K562 (cell line): ENCODE data around the gene SV2C. TPM values are rescaled to one million over a fixed set of nuclear protein-coding genes. Genes with fewer than 3 reads are reported as not detected.

Experiments
- ATAC-seq: fragments of 200-7000 bp; cut with Tn5 transposase; 3 replicates; pipeline ENCODE4 v1.9.1; 2020; ENCODE audit warnings: moderate library complexity
- BruUV-seq: library from RNA; stranded (reverse); fragments of 400-500 nt; replicated peaks from 2 replicates; lab custom pipeline; 2021; lab: Mats Ljungman, UMichigan
- CTCF ChIA-PET: fragments of 300-600 bp; formaldehyde crosslinking; extraction: SDS; loops from one replicate; lab custom pipeline; 2021; ENCODE audit warnings: low intra/inter-chr PET ratio; lab: Yijun Ruan, JAX
- POLR2A ChIA-PET: fragments of 300-600, 350-650 bp; sonication (Branson Sonifier 250); formaldehyde crosslinking; extraction: SDS; loops from one replicate; lab custom pipeline; 2021; ENCODE audit warnings: antibody characterized with exemption, inconsistent platforms; lab: Yijun Ruan, JAX
- DNase-seq, 4 experiments: peaks; one replicate each; pipeline versions ENCODE4 v3.0.0 to v3.0.0-alpha.2; 2011 to 2018; ENCODE audit warnings: low spot score in 3 of 4, mixed read lengths in 3 of 4; ENCODE audit errors: extremely low read depth in 1 of 4
- FAIRE-seq: peaks from 2 replicates; lab custom pipeline; 2011; peaks lifted over from hg19 to GRCh38; lab: Jason Lieb, UNC
- H2AFZ ChIP-seq: 2 replicates; pipeline ENCODE4 v1.6.0; 2011; ENCODE audit warnings: low read depth, low read length, control low read depth, inconsistent platforms
- H3K27ac ChIP-seq: fragments of 200-600 bp; 3 replicates; pipeline ENCODE4 v1.8.0; 2011; ENCODE audit warnings: low read depth, mild to moderate bottlenecking, control low read depth, inconsistent platforms, low read length, moderate library complexity, mixed read lengths; ENCODE audit errors: extremely low read depth
- H3K27me3 ChIP-seq, 2 experiments: fragments of 300-600 bp in 1 of 2; 2 replicates in 1 of 2; 3 replicates in 1 of 2; pipeline versions ENCODE4 v1.6.0 to v1.8.0; 2011; ENCODE audit warnings: inconsistent platforms in 2 of 2, low read length in 2 of 2, mild to moderate bottlenecking in 1 of 2, mixed read lengths in 1 of 2, moderate library complexity in 1 of 2; ENCODE audit not compliant: control insufficient read depth in 2 of 2, insufficient read depth in 2 of 2
- H3K36me3 ChIP-seq: fragments of 300-600 bp; 3 replicates; pipeline ENCODE4 v1.8.0; 2011; ENCODE audit warnings: mild to moderate bottlenecking, low read length, inconsistent platforms; ENCODE audit not compliant: control insufficient read depth, insufficient read depth
- H3K4me1 ChIP-seq, 2 experiments: fragments of 200-600 bp in 1 of 2; replicated peaks in 1 of 2; 2 replicates in 1 of 2; 3 replicates in 1 of 2; pipeline versions ENCODE4 v1.5.1 to v1.8.0; 2011; ENCODE audit warnings: inconsistent platforms in 2 of 2, low read length in 2 of 2, mild to moderate bottlenecking in 1 of 2, mixed read lengths in 1 of 2, moderate library complexity in 1 of 2; ENCODE audit not compliant: control insufficient read depth in 2 of 2, insufficient read depth in 2 of 2
- H3K4me2 ChIP-seq: 2 replicates; pipeline ENCODE4 v1.6.1; 2011; ENCODE audit warnings: low read length, control low read depth, inconsistent platforms, mixed read lengths; ENCODE audit not compliant: insufficient read depth
- H3K4me3 ChIP-seq: fragments of 200-600 bp; sonication (generic), shearing (Covaris generic); 2 replicates; pipeline ENCODE4 v1.5.1; 2016; ENCODE audit warnings: control low read depth, inconsistent platforms
- H3K79me2 ChIP-seq: fragments of 200-600 bp; 3 replicates; pipeline ENCODE4 v1.8.0; 2011; ENCODE audit warnings: low read length, inconsistent platforms; ENCODE audit not compliant: control insufficient read depth, insufficient read depth
- H3K9ac ChIP-seq, 2 experiments: 2 replicates each; pipeline versions ENCODE4 v1.6.0 to v1.6.1; 2011; ENCODE audit warnings: low read depth in 2 of 2, low read length in 2 of 2, control low read depth in 1 of 2, inconsistent platforms in 1 of 2, mild to moderate bottlenecking in 1 of 2, mixed read lengths in 1 of 2; ENCODE audit not compliant: insufficient read depth in 1 of 2
- H3K9me1 ChIP-seq: one replicate; pipeline ENCODE4 v1.6.0; 2011; ENCODE audit warnings: inconsistent platforms, mild to moderate bottlenecking, low read length, moderate library complexity; ENCODE audit not compliant: control insufficient read depth, insufficient read depth
- H3K9me3 ChIP-seq: replicated peaks from 2 replicates; pipeline ENCODE4 v1.5.1; 2011; ENCODE audit warnings: low read depth, low read length, inconsistent platforms; ENCODE audit not compliant: control insufficient read depth, insufficient read depth
- H4K20me1 ChIP-seq: replicated peaks from 2 replicates; pipeline ENCODE4 v1.6.1; 2011; ENCODE audit warnings: low read length, inconsistent platforms, mixed read lengths; ENCODE audit not compliant: control insufficient read depth, insufficient read depth
- CTBP1 ChIP-seq: fragments of 450-650 bp; IDR thresholded peaks from 2 replicates; pipeline ENCODE4 v1.6.1; 2016; ENCODE audit warnings: borderline replicate concordance
- DPF2 ChIP-seq: fragments of 450-650 bp; IDR thresholded peaks from 2 replicates; pipeline ENCODE4 v1.6.1; 2016
- ELF4 ChIP-seq: fragments of 450-650 bp; formaldehyde crosslinking; IDR thresholded peaks from 2 replicates; pipeline ENCODE4 v1.4.0; 2022; ENCODE audit warnings: missing genetic modification characterization
- ESRRB ChIP-seq: fragments of 250-450 bp; sonication (Bioruptor Pico); IDR thresholded peaks from 2 replicates; pipeline ENCODE4 v1.5.0; 2020; ENCODE audit warnings: mild to moderate bottlenecking, moderate library complexity, borderline replicate concordance
- FOSL1 ChIP-seq: fragments of 200-800 bp; sonication (Bioruptor generic); conservative IDR thresholded peaks from 2 replicates; pipeline ENCODE4 v1.6.1; 2016; ENCODE audit warnings: missing genetic modification characterization, missing compliant biosample characterization
- POLR3G ChIP-seq: IDR thresholded peaks from 2 replicates; pipeline ENCODE4 v1.6.1; 2011; ENCODE audit not compliant: insufficient read length, insufficient replicate concordance; ENCODE audit errors: extremely low read depth
- RAD21 ChIP-seq, 2 experiments: fragments of 250-450 bp in 1 of 2; fragments of 450-650 bp in 1 of 2; sonication (Bioruptor Pico) in 1 of 2; formaldehyde crosslinking in 1 of 2; IDR thresholded peaks in 1 of 2; conservative IDR thresholded peaks in 1 of 2; 2 replicates each; pipeline versions ENCODE4 v1.4.0 to v1.8.0; 2020 to 2022; ENCODE audit warnings: mild to moderate bottlenecking in 2 of 2, moderate library complexity in 1 of 2
- RNF2 ChIP-seq: sonication (generic); IDR thresholded peaks from 2 replicates; pipeline ENCODE4 v1.6.1; 2016
- SAP30 ChIP-seq: fragments of 200-600 bp; sonication (generic); IDR thresholded peaks from 2 replicates; pipeline ENCODE4 v1.6.1; 2012; ENCODE audit warnings: borderline replicate concordance, low read depth, mild to moderate bottlenecking, moderate library complexity, low read length, control low read depth, inconsistent platforms; ENCODE audit not compliant: insufficient read depth, poor library complexity, severe bottlenecking
- TBP ChIP-seq: optimal IDR thresholded peaks from 2 replicates; pipeline ENCODE3; 2011; ENCODE audit warnings: low read depth, low read length, improper control_type of control experiment
- TCF7L2 ChIP-seq: fragments of 150-350 bp; IDR thresholded peaks from 2 replicates; pipeline ENCODE4 v1.6.1; 2016; ENCODE audit warnings: low read depth, mild to moderate bottlenecking, low read length, moderate library complexity
- ZNF212 ChIP-seq: fragments of 450-650 bp; formaldehyde crosslinking; IDR thresholded peaks from 2 replicates; pipeline ENCODE4 v1.4.0; 2020; ENCODE audit warnings: mild to moderate bottlenecking
- WGBS: fragments of 100-300 bp; shearing (Covaris generic); methylation state at CpG from one replicate; pipeline ENCODE4 v1.1.6; 2016; ENCODE audit warnings: low coverage, mixed read lengths; ENCODE audit not compliant: insufficient coverage; ENCODE audit errors: missing lambda C conversion rate; 5-methylcytosine and 5-hydroxymethylcytosine counted together
- in situ Hi-C: fragments of 300-500 bp; cut with MboI; formaldehyde crosslinking; loops from 4 replicates; pipeline ENCODE4 v1.15.0; 2018; ENCODE audit warnings: inconsistent platforms, mixed read lengths
- intact Hi-C: fragments of 100-400 bp; cut with micrococcal nuclease; formaldehyde crosslinking; loops from 2 replicates; pipeline ENCODE4 v1.14.2; 2022
- polyA plus RNA-seq, 8 experiments: library from polyadenylated mRNA; depleted of rRNA in 4 of 8; stranded (reverse) in 5 of 8; unstranded in 3 of 8; fragments of >200 nt; fragmentation: Nextera tagmentation in 2 of 8; fragmentation: Illumina TruSeq in 1 of 8; extraction: Ambion mirVana in 2 of 8; extraction: Trizol in 1 of 8; gene quantifications; 2 replicates each; pipeline versions ENCODE4 v1.2.1 to v1.2.3, GENCODE V29; 2011 to 2014; ENCODE audit warnings: inconsistent platforms in 1 of 8, missing spikeins in 1 of 8
- total RNA-seq, 7 experiments: library from RNA; depleted of rRNA in 6 of 7; stranded (reverse); fragments of >200 nt in 6 of 7; fragmentation: Illumina TruSeq in 2 of 7; extraction: Trizol in 2 of 7; gene quantifications; 2 replicates each; pipeline versions ENCODE4 v1.2.1 to v1.2.3, GENCODE V29; 2011 to 2021; ENCODE audit warnings: low replicate concordance in 1 of 7
- TF ChIP-seq, protein P1 (sequence below), 2 experiments: fragments of 450-650 bp; IDR thresholded peaks; 2 replicates each; pipeline ENCODE4 v1.6.1; 2016; ENCODE audit warnings: mild to moderate bottlenecking in 2 of 2, borderline replicate concordance in 1 of 2, low read depth in 1 of 2, moderate library complexity in 1 of 2
- TF ChIP-seq, protein P2 (sequence below): fragments of 250-450 bp; sonication (Bioruptor Pico); IDR thresholded peaks from 2 replicates; pipeline ENCODE4 v1.4.0; 2020; ENCODE audit warnings: borderline replicate concordance

Gene SV2C
- total and polyA plus RNA-seq, 9 of the 15 experiments (the other 6 are each of a cell fraction or from before 2014, with no cell fraction given) = 0.05 TPM; not detected in 8

DNA sequence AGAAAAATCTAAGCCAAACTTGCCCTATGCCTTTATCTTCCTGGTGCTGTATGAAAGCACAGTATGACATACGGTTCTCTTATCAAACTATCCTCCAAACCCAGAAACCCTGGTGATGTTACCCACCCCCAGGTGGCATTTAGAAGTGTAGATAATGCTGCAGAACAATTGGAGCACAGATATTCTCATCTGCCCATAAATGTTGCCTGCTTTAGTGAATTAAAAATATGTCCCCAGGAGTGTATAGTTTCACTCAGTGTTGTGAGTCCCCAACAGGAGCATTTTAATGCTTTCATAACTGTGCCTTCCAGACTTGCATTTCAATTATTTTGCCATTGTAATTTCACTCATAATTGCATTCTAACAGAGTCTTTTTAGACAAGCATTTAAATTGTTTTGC lies 50.8 kb downstream of the SV2C start:
- in situ Hi-C loops = no loop called here
- no peaks in the 10 kb centered on the region for H3K79me2 ChIP-seq
- H3K9me3 ChIP-seq = no peaks in the 10 kb centered on the region
- H3K9ac ChIP-seq = no peak overlapping the region
- no peak overlapping the region for H3K4me3 ChIP-seq
- no peaks in the 10 kb centered on the region for H3K4me1 ChIP-seq
- no peaks in the 10 kb centered on the region for H3K36me3 ChIP-seq
- 0% methylated on average over 1 of the region's 1 CpG for WGBS
- no TSS peak for BruUV-seq
- FAIRE-seq (no peak), DNase-seq (no peak), ATAC-seq (no peak)
- no peak overlapping the region for H3K27ac ChIP-seq
- peaks cover 6 to 10% of the 10 kb centered on the region in 2 experiments; a peak in 3 of 5 replicates for H3K27me3 ChIP-seq
- H4K20me1 ChIP-seq = no peaks in the 10 kb centered on the region
- ChIA-PET CTCF (no interaction called here), POLR2A (no interaction called here)
- H3K4me2 ChIP-seq = no peak overlapping the region
- no peak overlapping the region for H2AFZ ChIP-seq
- intact Hi-C loops = no loop called here
- no peaks in the 10 kb centered on the region for H3K9me1 ChIP-seq
- TF ChIP-seq RAD21 (CRISPR knock-in tag; conservative IDR thresholded peaks at IDR 0.05 in 1 of 2, IDR thresholded peaks at IDR 0.05 in 1 of 2) (no peak), FOSL1 (tag) (no peak), TCF7L2 (no peak), RNF2 (no peak), DPF2 (no peak), ESRRB (CRISPR knock-in tag) (no peak), TBP (no peak), ELF4 (CRISPR knock-in tag) (no peak), POLR3G (no peak), ZNF212 (CRISPR knock-in tag) (no peak), CTBP1 (no peak), SAP30 (no peak)
- TF ChIP-seq, protein P1, sequence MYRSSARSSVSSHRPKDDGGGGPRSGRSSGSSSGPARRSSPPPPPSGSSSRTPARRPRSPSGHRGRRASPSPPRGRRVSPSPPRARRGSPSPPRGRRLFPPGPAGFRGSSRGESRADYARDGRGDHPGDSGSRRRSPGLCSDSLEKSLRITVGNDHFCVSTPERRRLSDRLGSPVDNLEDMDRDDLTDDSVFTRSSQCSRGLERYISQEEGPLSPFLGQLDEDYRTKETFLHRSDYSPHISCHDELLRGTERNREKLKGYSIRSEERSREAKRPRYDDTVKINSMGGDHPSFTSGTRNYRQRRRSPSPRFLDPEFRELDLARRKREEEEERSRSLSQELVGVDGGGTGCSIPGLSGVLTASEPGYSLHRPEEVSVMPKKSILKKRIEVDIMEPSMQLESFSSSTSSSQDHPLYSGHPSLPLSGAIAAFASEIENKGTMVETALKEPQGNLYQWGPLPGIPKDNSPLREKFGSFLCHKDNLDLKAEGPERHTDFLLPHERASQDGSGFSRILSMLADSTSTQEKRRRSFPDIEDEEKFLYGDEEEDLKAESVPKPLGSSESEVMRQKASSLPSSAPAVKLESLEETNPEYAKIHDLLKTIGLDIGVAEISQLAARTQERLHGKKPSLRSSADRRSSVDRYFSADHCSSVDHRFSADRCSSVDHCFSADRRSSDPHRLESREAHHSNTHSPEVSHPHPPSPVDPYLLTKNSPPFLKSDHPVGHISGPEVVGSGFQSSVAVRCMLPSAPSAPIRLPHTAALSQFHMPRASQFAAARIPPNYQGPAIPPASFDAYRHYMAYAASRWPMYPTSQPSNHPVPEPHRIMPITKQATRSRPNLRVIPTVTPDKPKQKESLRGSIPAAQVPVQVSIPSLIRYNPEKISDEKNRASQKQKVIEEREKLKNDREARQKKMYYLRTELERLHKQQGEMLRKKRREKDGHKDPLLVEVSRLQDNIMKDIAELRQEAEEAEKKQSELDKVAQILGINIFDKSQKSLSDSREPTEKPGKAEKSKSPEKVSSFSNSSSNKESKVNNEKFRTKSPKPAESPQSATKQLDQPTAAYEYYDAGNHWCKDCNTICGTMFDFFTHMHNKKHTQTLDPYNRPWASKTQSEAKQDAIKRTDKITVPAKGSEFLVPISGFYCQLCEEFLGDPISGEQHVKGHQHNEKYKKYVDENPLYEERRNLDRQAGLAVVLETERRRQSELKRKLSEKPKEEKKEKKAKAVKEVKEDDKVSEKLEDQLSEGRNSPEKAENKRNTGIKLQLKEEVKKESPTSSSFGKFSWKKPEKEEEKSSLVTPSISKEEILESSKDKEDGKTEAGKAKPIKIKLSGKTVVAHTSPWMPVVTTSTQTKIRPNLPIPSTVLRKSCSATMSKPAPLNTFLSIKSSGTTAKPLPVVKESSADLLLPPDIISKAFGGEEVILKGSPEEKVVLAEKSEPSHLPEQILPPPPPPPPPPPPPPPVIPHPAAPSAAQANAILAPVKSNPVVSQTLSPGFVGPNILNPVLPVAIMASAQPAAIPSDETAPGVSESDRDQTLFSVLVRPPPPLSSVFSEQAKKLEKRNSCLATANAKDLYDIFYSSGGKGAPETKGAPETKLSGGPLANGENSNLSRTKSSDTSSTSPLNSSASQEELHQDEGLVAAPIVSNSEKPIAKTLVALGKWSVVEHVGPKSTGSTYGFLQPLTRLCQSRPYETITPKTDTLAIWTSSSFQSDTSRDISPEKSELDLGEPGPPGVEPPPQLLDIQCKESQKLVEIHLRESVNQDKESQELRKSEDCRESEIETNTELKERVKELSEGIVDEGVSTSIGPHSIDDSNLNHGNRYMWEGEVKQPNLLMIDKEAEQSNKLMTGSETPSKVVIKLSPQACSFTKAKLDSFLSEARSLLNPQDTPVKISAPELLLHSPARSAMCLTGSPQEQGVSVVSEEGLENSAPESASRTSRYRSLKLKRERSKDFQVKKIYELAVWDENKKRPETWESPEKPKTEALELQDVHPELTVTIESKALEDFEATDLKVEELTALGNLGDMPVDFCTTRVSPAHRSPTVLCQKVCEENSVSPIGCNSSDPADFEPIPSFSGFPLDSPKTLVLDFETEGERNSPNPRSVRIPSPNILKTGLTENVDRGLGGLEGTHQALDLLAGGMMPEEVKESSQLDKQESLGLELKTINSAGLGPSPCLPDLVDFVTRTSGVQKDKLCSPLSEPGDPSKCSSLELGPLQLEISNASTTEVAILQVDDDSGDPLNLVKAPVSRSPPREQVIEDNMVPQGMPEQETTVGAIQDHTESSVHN (IDR thresholded peaks at IDR 0.05; ENCODE audit: borderline replicate concordance in 1 of 2, low read depth in 1 of 2) = no peak
- TF ChIP-seq, protein P2, sequence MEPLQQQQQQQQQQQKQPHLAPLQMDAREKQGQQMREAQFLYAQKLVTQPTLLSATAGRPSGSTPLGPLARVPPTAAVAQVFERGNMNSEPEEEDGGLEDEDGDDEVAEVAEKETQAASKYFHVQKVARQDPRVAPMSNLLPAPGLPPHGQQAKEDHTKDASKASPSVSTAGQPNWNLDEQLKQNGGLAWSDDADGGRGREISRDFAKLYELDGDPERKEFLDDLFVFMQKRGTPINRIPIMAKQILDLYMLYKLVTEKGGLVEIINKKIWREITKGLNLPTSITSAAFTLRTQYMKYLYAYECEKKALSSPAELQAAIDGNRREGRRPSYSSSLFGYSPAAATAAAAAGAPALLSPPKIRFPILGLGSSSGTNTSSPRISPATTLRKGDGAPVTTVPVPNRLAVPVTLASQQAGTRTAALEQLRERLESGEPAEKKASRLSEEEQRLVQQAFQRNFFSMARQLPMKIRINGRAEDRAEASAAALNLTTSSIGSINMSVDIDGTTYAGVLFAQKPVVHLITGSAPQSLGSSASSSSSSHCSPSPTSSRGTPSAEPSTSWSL (CRISPR knock-in tag) = no peak
